ENCODE measurements around the gene PDK1. TPM values are rescaled to one million over a fixed set of nuclear protein-coding genes. Genes with fewer than 3 reads are reported as not detected.

PDK1 gene
- 23.3 TPM for total RNA-seq

GRCh38 chr2:172555522-172556283 is at the start of gene PDK1:
PDK1 (plus strand) TSS chr2:172556090; CDS start chr2:172556151, 61 bp downstream.

Small RNAs within 50 kb of the gene (small RNA-seq; reads per million reads assigned to genes)
- gene RF00019 (ENCODE audit: low replicate concordance) = not detected

Other genes starting within 250 kb of the PDK1 start
- 121 TPM for gene ITGA6, start 128.5 kb upstream of the PDK1 start, total RNA-seq
- 17.5 TPM for gene RAPGEF4, start 179.8 kb downstream of the PDK1 start, total RNA-seq

All from metanephros (tissue), 2 donors.